Measurements from ENCODE around the gene ANKRD52.

Gene ANKRD52

GRCh38 chr12:56224954-56225353, 33.2 kb downstream of the ANKRD52 start:
- Histone ChIP-seq H3K36me3 (peaks cover 0 to 32% (median 0%) of the 10 kb centered on the region in 3 donors), H3K4me3 (peak overlapping the region; percentile 56 to 61), H3K4me1 (peaks cover 0 to 37% (median 26%) of the 10 kb centered on the region in 4 donors), H3K27ac (peak overlapping the region; percentile 92), H3K9me3 (no peaks in the 10 kb centered on the region), H3K27me3 (no peaks in the 10 kb centered on the region)
- DNase-seq, result no peak
- TF ChIP-seq, protein P1, sequence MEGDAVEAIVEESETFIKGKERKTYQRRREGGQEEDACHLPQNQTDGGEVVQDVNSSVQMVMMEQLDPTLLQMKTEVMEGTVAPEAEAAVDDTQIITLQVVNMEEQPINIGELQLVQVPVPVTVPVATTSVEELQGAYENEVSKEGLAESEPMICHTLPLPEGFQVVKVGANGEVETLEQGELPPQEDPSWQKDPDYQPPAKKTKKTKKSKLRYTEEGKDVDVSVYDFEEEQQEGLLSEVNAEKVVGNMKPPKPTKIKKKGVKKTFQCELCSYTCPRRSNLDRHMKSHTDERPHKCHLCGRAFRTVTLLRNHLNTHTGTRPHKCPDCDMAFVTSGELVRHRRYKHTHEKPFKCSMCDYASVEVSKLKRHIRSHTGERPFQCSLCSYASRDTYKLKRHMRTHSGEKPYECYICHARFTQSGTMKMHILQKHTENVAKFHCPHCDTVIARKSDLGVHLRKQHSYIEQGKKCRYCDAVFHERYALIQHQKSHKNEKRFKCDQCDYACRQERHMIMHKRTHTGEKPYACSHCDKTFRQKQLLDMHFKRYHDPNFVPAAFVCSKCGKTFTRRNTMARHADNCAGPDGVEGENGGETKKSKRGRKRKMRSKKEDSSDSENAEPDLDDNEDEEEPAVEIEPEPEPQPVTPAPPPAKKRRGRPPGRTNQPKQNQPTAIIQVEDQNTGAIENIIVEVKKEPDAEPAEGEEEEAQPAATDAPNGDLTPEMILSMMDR (IDR thresholded peaks at IDR 0.05), result no peak
- intact Hi-C loops (cut with DNase I; ENCODE audit: low total_unique reads), result loop anchor here (2.0 kb wide), 3 partner anchors 32 to 106 kb away; partner anchors contain the start of genes CS and ZC3H10

GRCh38 chr12:56224102-56224701, 34.0 kb downstream of the ANKRD52 start, which contains the start of gene NABP2:
Gene NABP2 (plus strand): TSS chr12:56224342. CDS start chr12:56224857, 515 bp downstream.
- Histone ChIP-seq H3K4me1 (peaks cover 0 to 45% (median 33%) of the 10 kb centered on the region in 4 donors), H3K27ac (peak within 1 kb of the TSS; percentile 92), H3K4me3 (peak within 1 kb of the TSS; percentile 56 to 61), H3K36me3 (peaks cover 0 to 29% (median 0%) of the 10 kb centered on the region in 3 donors), H3K9me3 (no peaks in the 10 kb centered on the region), H3K27me3 (no peaks in the 10 kb centered on the region)
- TF ChIP-seq, protein P1 (IDR thresholded peaks at IDR 0.05), result peak; percentile 90 to 94
- intact Hi-C loops (cut with DNase I; ENCODE audit: low total_unique reads), result loop anchor here (2.0 kb wide), 3 partner anchors 31 to 105 kb away; partner anchors contain the start of genes CS and ZC3H10
- DNase-seq, result peak; percentile 99

- intact Hi-C loops (cut with DNase I; ENCODE audit: low total_unique reads), result loop anchor here (2.0 kb wide), 3 partner anchors 31 to 105 kb away; partner anchors contain the start of genes CS and ZC3H10
- Histone ChIP-seq H3K27me3 (no peaks in the 10 kb centered on the region), H3K36me3 (peaks cover 0 to 23% (median 0%) of the 10 kb centered on the region in 3 donors), H3K4me1 (peaks cover 0 to 47% (median 38%) of the 10 kb centered on the region in 4 donors), H3K27ac (peak overlapping the region; percentile 92), H3K4me3 (peak overlapping the region; percentile 56 to 61), H3K9me3 (no peaks in the 10 kb centered on the region)
- no peak for DNase-seq
- TF ChIP-seq, protein P1 (IDR thresholded peaks at IDR 0.05), result no peak
Observed at GRCh38 chr12:56223571-56224101, 34.5 kb downstream of the ANKRD52 start.

GRCh38 chr12:56222531-56222895, 35.7 kb downstream of the ANKRD52 start:
- DNase-seq, result no peak
- Histone ChIP-seq H3K4me3 (peak overlapping the region; percentile 73 to 84), H3K27me3 (no peaks in the 10 kb centered on the region), H3K4me1 (peaks cover 0 to 58% (median 42%) of the 10 kb centered on the region in 4 donors), H3K9me3 (no peaks in the 10 kb centered on the region), H3K36me3 (peaks cover 0 to 18% (median 5%) of the 10 kb centered on the region in 3 donors), H3K27ac (peak overlapping the region; percentile 92)
- intact Hi-C loops (cut with DNase I; ENCODE audit: low total_unique reads), result no loop called here
- TF ChIP-seq, protein P1 (IDR thresholded peaks at IDR 0.05), result no peak

DNA sequence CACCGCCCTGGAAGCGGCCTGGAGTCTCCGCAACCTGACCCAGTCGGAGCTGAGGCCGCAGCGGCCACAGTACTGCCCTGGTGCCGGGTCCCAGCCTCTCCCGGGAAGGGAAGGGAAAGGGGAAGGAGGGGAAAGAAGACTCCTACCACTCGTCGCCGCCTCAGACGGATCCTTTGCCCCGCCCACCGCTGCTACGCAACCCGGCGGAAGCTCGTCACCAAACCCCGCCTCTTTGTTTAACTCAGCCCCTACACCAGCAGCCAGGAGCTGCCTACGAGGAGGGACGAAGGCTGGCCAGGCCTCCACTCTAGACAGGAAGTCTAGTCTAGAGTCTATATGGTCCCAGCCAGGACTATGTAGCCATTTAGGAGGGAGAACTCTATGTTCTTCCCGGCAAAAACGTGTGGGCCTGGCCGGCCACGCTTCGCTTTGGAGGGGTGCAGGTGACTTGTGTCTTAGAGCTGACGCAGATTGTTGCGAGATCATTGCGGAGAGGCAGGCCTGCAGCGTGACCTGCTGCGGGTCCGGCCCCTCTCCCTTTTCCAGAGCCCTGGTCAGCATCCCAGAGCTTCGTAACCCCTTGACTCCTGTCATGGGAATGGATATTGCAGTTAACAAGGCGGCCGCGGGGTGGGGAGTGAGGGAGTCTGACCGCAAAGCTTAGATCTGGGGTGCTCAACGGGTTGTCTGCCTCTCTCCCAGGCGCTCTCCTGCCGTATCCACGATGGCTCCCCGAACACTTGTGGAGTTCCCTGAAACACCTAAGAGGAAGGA, 36.2 kb downstream of the ANKRD52 start, which contains the start of gene RNF41:
Gene RNF41 (minus strand): TSS at position 166 of the 774 bp plus-strand sequence. CDS start 7,875 bp downstream, outside the sequence.
- peaks cover 0 to 62% (median 44%) of the 10 kb centered on the region in 4 donors for H3K4me1 ChIP-seq
- H3K4me3 ChIP-seq, result peak within 1 kb of the TSS; percentile 73 to 84
- peak; percentile 97 to 99 for DNase-seq
- no peaks in the 10 kb centered on the region for H3K9me3 ChIP-seq
- intact Hi-C loops (cut with DNase I; ENCODE audit: low total_unique reads), result no loop called here
- H3K27me3 ChIP-seq, result no peaks in the 10 kb centered on the region
- H3K27ac ChIP-seq, result peak within 1 kb of the TSS; percentile 92
- peaks cover 0 to 18% (median 7%) of the 10 kb centered on the region in 3 donors for H3K36me3 ChIP-seq
- TF ChIP-seq, protein P1 (IDR thresholded peaks at IDR 0.05), result peak in 1 of 2 experiments; percentile 36

All from tibial artery (tissue), 4 donors.